ENCODE measurements around the gene SF3B2. TPM values are rescaled to one million over a fixed set of nuclear protein-coding genes. Genes with fewer than 3 reads are reported as not detected.

The SF3B2 gene, protein sequence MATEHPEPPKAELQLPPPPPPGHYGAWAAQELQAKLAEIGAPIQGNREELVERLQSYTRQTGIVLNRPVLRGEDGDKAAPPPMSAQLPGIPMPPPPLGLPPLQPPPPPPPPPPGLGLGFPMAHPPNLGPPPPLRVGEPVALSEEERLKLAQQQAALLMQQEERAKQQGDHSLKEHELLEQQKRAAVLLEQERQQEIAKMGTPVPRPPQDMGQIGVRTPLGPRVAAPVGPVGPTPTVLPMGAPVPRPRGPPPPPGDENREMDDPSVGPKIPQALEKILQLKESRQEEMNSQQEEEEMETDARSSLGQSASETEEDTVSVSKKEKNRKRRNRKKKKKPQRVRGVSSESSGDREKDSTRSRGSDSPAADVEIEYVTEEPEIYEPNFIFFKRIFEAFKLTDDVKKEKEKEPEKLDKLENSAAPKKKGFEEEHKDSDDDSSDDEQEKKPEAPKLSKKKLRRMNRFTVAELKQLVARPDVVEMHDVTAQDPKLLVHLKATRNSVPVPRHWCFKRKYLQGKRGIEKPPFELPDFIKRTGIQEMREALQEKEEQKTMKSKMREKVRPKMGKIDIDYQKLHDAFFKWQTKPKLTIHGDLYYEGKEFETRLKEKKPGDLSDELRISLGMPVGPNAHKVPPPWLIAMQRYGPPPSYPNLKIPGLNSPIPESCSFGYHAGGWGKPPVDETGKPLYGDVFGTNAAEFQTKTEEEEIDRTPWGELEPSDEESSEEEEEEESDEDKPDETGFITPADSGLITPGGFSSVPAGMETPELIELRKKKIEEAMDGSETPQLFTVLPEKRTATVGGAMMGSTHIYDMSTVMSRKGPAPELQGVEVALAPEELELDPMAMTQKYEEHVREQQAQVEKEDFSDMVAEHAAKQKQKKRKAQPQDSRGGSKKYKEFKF
- total RNA-seq (2021): 237 and 248 TPM in 2 replicates
- long read RNA-seq, transcript SF3B2-201 (22 exons, 2,903 nt): major isoform, 703 of 1,258 reads
- long read RNA-seq, partial matches to known transcripts: 336 of 1,258 reads
- long read RNA-seq, other reads (novel, unspliced or antisense): 214 of 1,258 reads

DNA sequence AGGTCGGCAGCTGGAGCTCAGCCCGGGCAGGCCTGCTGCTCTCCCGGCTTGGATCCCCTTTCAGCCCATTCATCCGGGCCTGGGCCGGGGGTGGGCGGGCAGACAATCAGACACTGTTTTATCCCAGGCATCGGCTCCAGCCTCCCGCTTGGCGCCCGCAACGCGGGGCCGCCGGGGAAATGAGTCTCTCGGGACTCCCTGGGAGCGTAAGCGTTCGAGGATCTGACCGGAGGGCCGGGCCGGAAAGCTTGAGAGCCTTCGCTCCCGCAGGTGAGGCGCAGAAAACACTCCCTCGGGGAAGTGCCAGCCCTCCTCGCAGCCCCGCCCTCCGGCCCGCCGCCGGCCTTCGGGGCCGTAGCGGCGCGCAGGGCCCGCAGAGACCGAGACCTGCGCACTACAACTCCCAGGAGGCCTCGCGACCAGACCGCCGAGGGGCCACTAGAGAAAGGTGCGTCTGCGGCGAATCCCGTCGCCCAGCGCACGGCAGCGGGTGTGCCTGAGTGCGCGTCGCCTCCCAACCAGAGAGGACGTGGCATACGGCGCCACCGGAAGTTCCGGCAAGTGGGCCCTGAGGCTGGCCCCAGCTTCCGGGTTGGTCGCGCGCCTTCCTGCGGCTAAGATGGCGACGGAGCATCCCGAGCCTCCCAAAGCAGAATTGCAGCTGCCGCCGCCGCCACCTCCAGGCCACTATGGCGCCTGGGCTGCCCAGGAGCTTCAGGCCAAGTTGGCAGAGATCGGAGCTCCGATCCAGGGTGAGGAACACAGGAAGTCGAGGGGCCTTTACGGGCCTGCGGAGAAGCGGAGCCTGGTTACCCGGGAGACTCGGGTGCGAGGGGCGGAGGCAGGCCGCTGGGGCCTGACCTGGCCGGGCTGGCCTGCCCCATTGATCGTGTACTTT is at the start of gene SF3B2:
Gene SF3B2 (plus strand): TSS at position 599 of the 898 bp plus-strand sequence. CDS start 21 bp downstream, at position 620.
- peak; percentile 99 for DNase-seq
- no peak within 1 kb of the TSS for H2BK12ac ChIP-seq (ENCODE audit: insufficient read length, low read depth, low read length)
- H3K9me3 ChIP-seq (ENCODE audit: control insufficient read depth, low read depth, low read length): no peaks in the 10 kb centered on the region
- H3K4ac ChIP-seq (ENCODE audit: low read depth, low read length): no peak within 1 kb of the TSS
- no peak within 1 kb of the TSS for H4K5ac ChIP-seq (ENCODE audit: insufficient read length, low read depth, low read length)
- peaks cover 15% of the 10 kb centered on the region for H3K23me2 ChIP-seq (ENCODE audit: insufficient read length, low read depth, low read length, poor library complexity, severe bottlenecking)
- no peak within 1 kb of the TSS for H4K8ac ChIP-seq (replicated peaks; ENCODE audit: insufficient read length, low read depth, low read length)
- H3K36me3 Mint-ChIP-seq (ENCODE audit: insufficient read depth in 1 of 3, low read depth in 3 of 3): peaks cover 28 to 42% (median 42%) of the 10 kb centered on the region in 3 experiments
- peaks cover 9% of the 10 kb centered on the region for H3K79me1 ChIP-seq (ENCODE audit: insufficient read depth, low read depth, low read length, poor library complexity, severe bottlenecking)
- H3K9ac ChIP-seq (ENCODE audit: extremely low read depth, insufficient read length, low read length): peak within 1 kb of the TSS; percentile 89
- H2BK15ac ChIP-seq (ENCODE audit: low read depth, low read length): no peak within 1 kb of the TSS
- TF ChIP-seq, protein P1, sequence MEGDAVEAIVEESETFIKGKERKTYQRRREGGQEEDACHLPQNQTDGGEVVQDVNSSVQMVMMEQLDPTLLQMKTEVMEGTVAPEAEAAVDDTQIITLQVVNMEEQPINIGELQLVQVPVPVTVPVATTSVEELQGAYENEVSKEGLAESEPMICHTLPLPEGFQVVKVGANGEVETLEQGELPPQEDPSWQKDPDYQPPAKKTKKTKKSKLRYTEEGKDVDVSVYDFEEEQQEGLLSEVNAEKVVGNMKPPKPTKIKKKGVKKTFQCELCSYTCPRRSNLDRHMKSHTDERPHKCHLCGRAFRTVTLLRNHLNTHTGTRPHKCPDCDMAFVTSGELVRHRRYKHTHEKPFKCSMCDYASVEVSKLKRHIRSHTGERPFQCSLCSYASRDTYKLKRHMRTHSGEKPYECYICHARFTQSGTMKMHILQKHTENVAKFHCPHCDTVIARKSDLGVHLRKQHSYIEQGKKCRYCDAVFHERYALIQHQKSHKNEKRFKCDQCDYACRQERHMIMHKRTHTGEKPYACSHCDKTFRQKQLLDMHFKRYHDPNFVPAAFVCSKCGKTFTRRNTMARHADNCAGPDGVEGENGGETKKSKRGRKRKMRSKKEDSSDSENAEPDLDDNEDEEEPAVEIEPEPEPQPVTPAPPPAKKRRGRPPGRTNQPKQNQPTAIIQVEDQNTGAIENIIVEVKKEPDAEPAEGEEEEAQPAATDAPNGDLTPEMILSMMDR (conservative IDR thresholded peaks at IDR 0.05): no peak
- peaks cover 27 to 38% of the 10 kb centered on the region in 2 experiments for H3K4me1 Mint-ChIP-seq
- H3K14ac ChIP-seq (ENCODE audit: insufficient read depth, low read length): peak within 1 kb of the TSS; percentile 86
- H2AFZ ChIP-seq (ENCODE audit: low read length): no peak within 1 kb of the TSS
- H2BK5ac ChIP-seq (ENCODE audit: insufficient read length, low read length): no peak within 1 kb of the TSS
- H4K91ac ChIP-seq (ENCODE audit: insufficient read length, low read depth, low read length): no peak within 1 kb of the TSS
- no peak within 1 kb of the TSS for H2BK20ac ChIP-seq (ENCODE audit: low read depth, low read length, poor library complexity, severe bottlenecking)
- H3K56ac ChIP-seq (ENCODE audit: insufficient read length, low read depth, low read length): no peak within 1 kb of the TSS
- H3K23ac ChIP-seq (ENCODE audit: insufficient read length, low read depth, low read length): no peak within 1 kb of the TSS
- H3K4me3 Mint-ChIP-seq: peak within 1 kb of the TSS; percentile 95 to 99
- H2AK5ac ChIP-seq (ENCODE audit: insufficient read length, low read length): no peak within 1 kb of the TSS
- H3K9me3 Mint-ChIP-seq: no peaks in the 10 kb centered on the region
- H3K4me1 ChIP-seq (ENCODE audit: insufficient read depth, low read length): peaks cover 6% of the 10 kb centered on the region; the same call in 1 of the 2 replicates
- no peak within 1 kb of the TSS for H3T11ph ChIP-seq (ENCODE audit: low read length)
- peaks cover 12% of the 10 kb centered on the region; the same call in 1 of the 2 replicates for H3K79me2 ChIP-seq (ENCODE audit: insufficient read depth, low read length)
- peaks cover 3% of the 10 kb centered on the region for H4K20me1 ChIP-seq (ENCODE audit: control insufficient read depth, insufficient read depth, insufficient read length)
- H3K18ac ChIP-seq (ENCODE audit: insufficient read length, low read depth, low read length): peak within 1 kb of the TSS; percentile 81
- H3K27ac ChIP-seq (ENCODE audit: insufficient read length, low read depth, low read length): no peak within 1 kb of the TSS
- no peaks in the 10 kb centered on the region for H3K27me3 ChIP-seq (ENCODE audit: insufficient read depth, low read length)
- WGBS (ENCODE audit: extremely low coverage, insufficient read length, low lambda C conversion rate): no CpG with 5 or more reads among the region's 84 CpGs
- H3K27me3 Mint-ChIP-seq (ENCODE audit: low read depth): no peaks in the 10 kb centered on the region; the same call in 1 of the 2 replicates
- H3K27ac Mint-ChIP-seq: peak within 1 kb of the TSS; percentile 98 to 99 (median 99)
- H2BK120ac ChIP-seq (ENCODE audit: low read depth, low read length, poor library complexity, severe bottlenecking): no peak within 1 kb of the TSS
- H3K4me2 ChIP-seq (ENCODE audit: insufficient read depth, insufficient read length, low read length): peak within 1 kb of the TSS; percentile 98
